NCI-H2081 (cell line): ENCODE results near the gene KLHDC7A.

Source experiments
- DNase-seq, 2 experiments: peaks; one replicate each; lab custom pipeline; 2025; lab: John Stamatoyannopoulos, UW

KLHDC7A gene

GRCh38 chr1:18508084-18508483, 27.4 kb downstream of the KLHDC7A start:
- no peak for DNase-seq

GRCh38 chr1:18511149-18511873, 30.6 kb downstream of the KLHDC7A start:
- no peak for DNase-seq

GRCh38 chr1:18511874-18512150, 31.1 kb downstream of the KLHDC7A start:
- DNase-seq: no peak

GRCh38 chr1:18512883-18513282, 32.2 kb downstream of the KLHDC7A start:
- no peak for DNase-seq

GRCh38 chr1:18513995-18514394, 33.3 kb downstream of the KLHDC7A start:
- no peak for DNase-seq

- DNase-seq: no peak
Observed at GRCh38 chr1:18515120-18515667, 34.5 kb downstream of the KLHDC7A start.

- no peak for DNase-seq
Observed at GRCh38 chr1:18516473-18516872, 35.7 kb downstream of the KLHDC7A start.

GRCh38 chr1:18526436-18527275, 45.9 kb downstream of the KLHDC7A start:
- DNase-seq: no peak

- DNase-seq: no peak
Observed at GRCh38 chr1:18527514-18527913, 46.8 kb downstream of the KLHDC7A start.

- DNase-seq: no peak
Observed at GRCh38 chr1:18527921-18528320, 47.2 kb downstream of the KLHDC7A start.

GRCh38 chr1:18528616-18529015, 47.9 kb downstream of the KLHDC7A start:
- no peak for DNase-seq

- no peak for DNase-seq
Observed at GRCh38 chr1:18529714-18530113, 49.0 kb downstream of the KLHDC7A start.

GRCh38 chr1:18530587-18531502, 50.1 kb downstream of the KLHDC7A start:
- DNase-seq: no peak

GRCh38 chr1:18531503-18531845, 50.7 kb downstream of the KLHDC7A start:
- DNase-seq: no peak

- no peak for DNase-seq
Observed at GRCh38 chr1:18532390-18533170, 51.9 kb downstream of the KLHDC7A start.

GRCh38 chr1:18533259-18533658, 52.5 kb downstream of the KLHDC7A start:
- no peak for DNase-seq

GRCh38 chr1:18534810-18535205, 54.1 kb downstream of the KLHDC7A start:
- DNase-seq: no peak
